CD14-positive monocyte (primary cell): ENCODE results near the gene KRT23. TPM values are rescaled to one million over a fixed set of nuclear protein-coding genes. Genes with fewer than 3 reads are reported as not detected.

Experiments used
- DNase-seq, 3 donors: peaks; one replicate each; pipeline ENCODE4 v3.0.0-alpha.2; 2011 to 2022
- H2AFZ ChIP-seq: 2 replicates; pipeline ENCODE4 v1.6.0; 2012; ENCODE audit warnings: mild to moderate bottlenecking, low read depth, low read length, inconsistent platforms; ENCODE audit not compliant: insufficient read depth, poor library complexity, severe bottlenecking
- H3K27ac ChIP-seq, 2 donors: 1 replicate in 1 of 2; 2 replicates in 1 of 2; pipeline ENCODE4 v1.5.1; 2012 to 2013; ENCODE audit warnings: low read length in 2 of 2, control low read depth in 1 of 2, inconsistent platforms in 1 of 2, low read depth in 1 of 2, mild to moderate bottlenecking in 1 of 2
- H3K27me3 ChIP-seq, 2 donors: one replicate each; pipeline versions ENCODE4 v1.6.0 to v1.6.1; 2011 to 2013; ENCODE audit warnings: low read length in 2 of 2; ENCODE audit not compliant: control insufficient read depth in 2 of 2, insufficient read depth in 2 of 2
- H3K36me3 ChIP-seq, 2 donors: replicated peaks in 1 of 2; 1 replicate in 1 of 2; 2 replicates in 1 of 2; pipeline versions ENCODE4 v1.5.1 to v1.6.1; 2012 to 2013; ENCODE audit warnings: low read length in 2 of 2, control low read depth in 1 of 2, inconsistent platforms in 1 of 2, mild to moderate bottlenecking in 1 of 2; ENCODE audit not compliant: insufficient read depth in 2 of 2, control insufficient read depth in 1 of 2
- H3K4me1 ChIP-seq, 2 donors: 1 replicate in 1 of 2; 2 replicates in 1 of 2; pipeline versions ENCODE4 v1.5.1 to v1.6.1; 2012 to 2013; ENCODE audit warnings: low read length in 2 of 2, control low read depth in 1 of 2, inconsistent platforms in 1 of 2, mild to moderate bottlenecking in 1 of 2, moderate library complexity in 1 of 2; ENCODE audit not compliant: insufficient read depth in 2 of 2, control insufficient read depth in 1 of 2
- H3K4me2 ChIP-seq: replicated peaks from 2 replicates; pipeline ENCODE3; 2012; ENCODE audit warnings: low read length, moderate library complexity, mild to moderate bottlenecking; ENCODE audit not compliant: poor library complexity, severe bottlenecking; ENCODE audit errors: extremely low read depth
- H3K4me3 ChIP-seq, 3 experiments: fragments of 200-600 bp in 1 of 3; sonication (generic) in 1 of 3; replicated peaks in 1 of 3; 1 replicate in 2 of 3; 2 replicates in 1 of 3; pipeline ENCODE4 v1.5.1; 2011 to 2013; ENCODE audit warnings: low read length in 3 of 3, mild to moderate bottlenecking in 3 of 3, control low read depth in 2 of 3, low read depth in 2 of 3, inconsistent platforms in 1 of 3, moderate library complexity in 1 of 3
- H3K79me2 ChIP-seq: 2 replicates; pipeline ENCODE4 v1.6.0; 2012; ENCODE audit warnings: mild to moderate bottlenecking, control low read depth, inconsistent platforms, low read length, moderate library complexity; ENCODE audit not compliant: insufficient read depth
- H3K9ac ChIP-seq: 2 replicates; pipeline ENCODE4 v1.6.0; 2017; ENCODE audit warnings: low read length, mild to moderate bottlenecking; ENCODE audit not compliant: insufficient read depth, poor library complexity, severe bottlenecking
- H3K9me3 ChIP-seq, 2 donors: replicated peaks in 1 of 2; 1 replicate in 1 of 2; 2 replicates in 1 of 2; pipeline versions ENCODE4 v1.5.1 to v1.6.1; 2012 to 2013; ENCODE audit warnings: low read length in 2 of 2, control low read depth in 1 of 2; ENCODE audit not compliant: control insufficient read depth in 1 of 2, insufficient read depth in 1 of 2
- H4K20me1 ChIP-seq: 2 replicates; pipeline ENCODE4 v1.6.0; 2012; ENCODE audit warnings: mild to moderate bottlenecking, low read length, control low read depth, moderate library complexity; ENCODE audit not compliant: insufficient read depth
- H3K27ac Mint-ChIP-seq, 7 donors: one replicate each; pipeline ENCODE4 v1.8.0; 2020; ENCODE audit warnings: mild to moderate bottlenecking in 7 of 7, mixed read lengths in 7 of 7, moderate library complexity in 6 of 7, inconsistent platforms in 2 of 7
- H3K27me3 Mint-ChIP-seq, 3 donors: one replicate each; pipeline ENCODE4 v1.8.0; 2021 to 2022; ENCODE audit warnings: low read depth in 3 of 3, mild to moderate bottlenecking in 3 of 3, mixed read lengths in 3 of 3, moderate library complexity in 3 of 3, inconsistent platforms in 1 of 3
- H3K36me3 Mint-ChIP-seq, 2 donors: one replicate each; pipeline ENCODE4 v1.8.0; 2020; ENCODE audit warnings: mixed read lengths in 2 of 2, inconsistent platforms in 1 of 2, mild to moderate bottlenecking in 1 of 2
- H3K4me1 Mint-ChIP-seq: one replicate; pipeline ENCODE4 v1.8.0; 2020; ENCODE audit warnings: mild to moderate bottlenecking, mixed read lengths
- H3K4me3 Mint-ChIP-seq, 2 donors: one replicate each; pipeline ENCODE4 v1.8.0; 2020; ENCODE audit warnings: mild to moderate bottlenecking in 2 of 2, mixed read lengths in 2 of 2, moderate library complexity in 1 of 2
- H3K9me3 Mint-ChIP-seq, 7 donors: one replicate each; pipeline ENCODE4 v1.8.0; 2020 to 2022; ENCODE audit warnings: mixed read lengths in 7 of 7, mild to moderate bottlenecking in 6 of 7, moderate library complexity in 6 of 7, inconsistent platforms in 2 of 7
- CTCF ChIP-seq: fragments of 200-600 bp; IDR thresholded peaks from one replicate; pipeline ENCODE4 v1.8.0; 2022; ENCODE audit warnings: antibody characterized with exemption, mild to moderate bottlenecking
- WGBS: methylation state at CpG from one replicate; pipeline ENCODE4 v1.1.5; 2013; ENCODE audit warnings: missing lambda C conversion rate; ENCODE audit not compliant: insufficient coverage; 5-methylcytosine and 5-hydroxymethylcytosine counted together
- intact Hi-C, 2 donors: fragments of 100-400 bp; cut with micrococcal nuclease; formaldehyde crosslinking; loops; one replicate each; pipeline versions ENCODE4 v1.15.0 to v1.15.1; 2023
- polyA plus RNA-seq, 3 donors: library from polyadenylated mRNA; depleted of rRNA in 1 of 3; unstranded in 2 of 3; stranded (reverse) in 1 of 3; fragments of 300-500 nt in 2 of 3; fragments of >200 nt in 1 of 3; fragmentation: Illumina TruSeq in 2 of 3; gene quantifications; 1 replicate in 2 of 3; 2 replicates in 1 of 3; pipeline ENCODE4 v1.2.3, GENCODE V29; 2012 to 2021

The KRT23 gene
- polyA plus RNA-seq, 3 donors = 1.7 to 7.6 (median 3.6) TPM

- Mint-ChIP-seq H3K9me3 (no peaks in the 10 kb centered on the region), H3K27me3 (peaks cover 14 to 20% (median 19%) of the 10 kb centered on the region in 3 donors), H3K27ac (peak overlapping the region in 6 of 7 donors; percentile 4 to 76 (median 50)), H3K4me1 (peaks cover 12% of the 10 kb centered on the region), H3K4me3 (no peak overlapping the region), H3K36me3 (no peaks in the 10 kb centered on the region)
- Histone ChIP-seq H3K9me3 (no peaks in the 10 kb centered on the region), H4K20me1 (no peaks in the 10 kb centered on the region), H3K9ac (no peak overlapping the region), H3K4me1 (peaks cover 13 to 16% of the 10 kb centered on the region in 2 donors), H3K27ac (no peak overlapping the region), H3K79me2 (no peaks in the 10 kb centered on the region), H2AFZ (no peak overlapping the region), H3K27me3 (peaks cover 1 to 4% of the 10 kb centered on the region in 2 donors), H3K4me3 (no peak overlapping the region), H3K4me2 (no peak overlapping the region), H3K36me3 (no peaks in the 10 kb centered on the region)
- DNase-seq = peak; percentile 50 to 70 (median 53)
- 68% methylated on average over 8 of the region's 12 CpGs for WGBS
- intact Hi-C loops = loop anchor here (10.0 kb wide), 3 partner anchors 422 to 762 kb away; no protein-coding TSS in a partner anchor
- no peak for TF ChIP-seq CTCF
These were observed 34.2 kb downstream of the KRT23 start for GRCh38 chr17:40903129-40903847.

DNA sequence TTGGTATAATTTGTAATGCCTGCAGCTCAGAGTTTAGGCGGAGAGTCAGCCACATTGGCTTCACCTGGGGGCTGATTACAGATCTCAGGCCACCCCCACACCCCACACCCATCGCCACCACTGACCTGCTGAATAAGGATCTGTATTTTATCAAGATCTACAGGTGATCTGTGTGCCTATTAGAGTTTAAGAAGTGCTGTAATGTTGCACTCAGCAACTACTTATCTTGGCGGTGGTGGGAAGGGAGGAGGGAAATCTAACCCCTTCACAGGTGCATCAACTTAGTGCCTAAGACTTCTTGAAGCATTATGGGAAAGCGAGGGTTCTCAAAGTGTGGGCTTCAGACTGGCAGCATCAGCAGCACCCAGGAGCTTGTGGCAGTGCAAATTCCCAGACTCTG is 34.9 kb downstream of the KRT23 start:
- H3K27me3 ChIP-seq = no peaks in the 10 kb centered on the region
- no peak overlapping the region for H3K4me2 ChIP-seq
- intact Hi-C loops = loop anchor here (10.0 kb wide), 3 partner anchors 422 to 762 kb away; no protein-coding TSS in a partner anchor
- no peak overlapping the region for H3K9ac ChIP-seq
- H3K36me3 ChIP-seq = no peaks in the 10 kb centered on the region
- Mint-ChIP-seq H3K27ac (no peak overlapping the region), H3K36me3 (no peaks in the 10 kb centered on the region), H3K27me3 (peaks cover 12 to 21% (median 18%) of the 10 kb centered on the region in 3 donors), H3K4me3 (no peak overlapping the region), H3K4me1 (peaks cover 12% of the 10 kb centered on the region), H3K9me3 (no peaks in the 10 kb centered on the region)
- no peak overlapping the region for H2AFZ ChIP-seq
- peaks cover 13 to 16% of the 10 kb centered on the region in 2 donors for H3K4me1 ChIP-seq
- H3K79me2 ChIP-seq = no peaks in the 10 kb centered on the region
- no peak overlapping the region for H3K27ac ChIP-seq
- 100% methylated on average over 1 of the region's 4 CpGs for WGBS
- H3K4me3 ChIP-seq = no peak overlapping the region
- no peak for DNase-seq
- no peak for TF ChIP-seq CTCF
- no peaks in the 10 kb centered on the region for H4K20me1 ChIP-seq
- H3K9me3 ChIP-seq = no peaks in the 10 kb centered on the region
